Measurements from ENCODE around the gene NPM1.

DNA sequence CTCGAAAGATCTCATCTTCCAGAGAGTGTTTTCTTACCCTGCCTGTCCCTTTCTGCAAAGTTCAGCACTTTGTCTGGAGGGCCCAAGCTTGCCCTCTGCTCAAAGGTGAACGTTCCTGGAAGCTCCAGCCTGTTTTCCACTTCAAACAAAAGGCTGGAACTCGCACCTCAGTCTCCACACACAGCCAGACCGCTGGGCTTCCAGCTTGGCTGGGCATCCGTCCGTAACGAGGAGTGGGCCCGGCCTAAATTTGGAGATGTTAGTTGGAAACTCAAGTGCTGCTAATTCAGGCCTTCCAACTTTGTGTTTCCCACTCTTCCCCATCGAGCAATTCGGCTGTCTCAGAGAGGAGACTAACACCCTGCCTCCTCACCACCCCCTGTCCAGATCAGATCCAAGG, 66.9 kb downstream of the NPM1 start:
- no peak for TF ChIP-seq POLR2A (IDR thresholded peaks at IDR 0.05)
- TF ChIP-seq, protein P1, sequence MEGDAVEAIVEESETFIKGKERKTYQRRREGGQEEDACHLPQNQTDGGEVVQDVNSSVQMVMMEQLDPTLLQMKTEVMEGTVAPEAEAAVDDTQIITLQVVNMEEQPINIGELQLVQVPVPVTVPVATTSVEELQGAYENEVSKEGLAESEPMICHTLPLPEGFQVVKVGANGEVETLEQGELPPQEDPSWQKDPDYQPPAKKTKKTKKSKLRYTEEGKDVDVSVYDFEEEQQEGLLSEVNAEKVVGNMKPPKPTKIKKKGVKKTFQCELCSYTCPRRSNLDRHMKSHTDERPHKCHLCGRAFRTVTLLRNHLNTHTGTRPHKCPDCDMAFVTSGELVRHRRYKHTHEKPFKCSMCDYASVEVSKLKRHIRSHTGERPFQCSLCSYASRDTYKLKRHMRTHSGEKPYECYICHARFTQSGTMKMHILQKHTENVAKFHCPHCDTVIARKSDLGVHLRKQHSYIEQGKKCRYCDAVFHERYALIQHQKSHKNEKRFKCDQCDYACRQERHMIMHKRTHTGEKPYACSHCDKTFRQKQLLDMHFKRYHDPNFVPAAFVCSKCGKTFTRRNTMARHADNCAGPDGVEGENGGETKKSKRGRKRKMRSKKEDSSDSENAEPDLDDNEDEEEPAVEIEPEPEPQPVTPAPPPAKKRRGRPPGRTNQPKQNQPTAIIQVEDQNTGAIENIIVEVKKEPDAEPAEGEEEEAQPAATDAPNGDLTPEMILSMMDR (IDR thresholded peaks at IDR 0.05), result no peak

Measured in lower leg skin (tissue), 3 donors.